COLO668 (cell line): ENCODE results near the gene BHMT.
"Not testable (repeated sequence)": the region's sequence is repeated elsewhere in the genome, so short reads cannot be mapped to it uniquely, and the experiment has no call there.

Experiments
- DNase-seq: peaks from one replicate; lab custom pipeline; 2025; ENCODE audit not compliant: unreplicated experiment; lab: John Stamatoyannopoulos, UW

Gene BHMT

GRCh38 chr5:79111960-79112702, 522 bp downstream of the BHMT start:
- no peak for DNase-seq

- DNase-seq: no peak
These were observed 1.1 kb downstream of the BHMT start for GRCh38 chr5:79112703-79113058.

- DNase-seq: no peak
These were observed 7.9 kb downstream of the BHMT start for GRCh38 chr5:79119486-79119885.

- no peak for DNase-seq
These were observed 8.6 kb downstream of the BHMT start for GRCh38 chr5:79120221-79120620.

- DNase-seq: no peak
These were observed 11.4 kb downstream of the BHMT start for GRCh38 chr5:79122973-79123372.

GRCh38 chr5:79124607-79125006, 13.0 kb downstream of the BHMT start:
- DNase-seq: no peak

- no peak for DNase-seq
These were observed 19.2 kb downstream of the BHMT start for GRCh38 chr5:79130781-79131180.

GRCh38 chr5:79133121-79133656, 21.6 kb downstream of the BHMT start:
- no peak for DNase-seq

- DNase-seq: peak; percentile 35
These were observed 22.2 kb downstream of the BHMT start for GRCh38 chr5:79133657-79134451.

GRCh38 chr5:79135790-79136553, 24.4 kb downstream of the BHMT start:
- DNase-seq: no peak

- DNase-seq: no peak
These were observed 25.0 kb downstream of the BHMT start for GRCh38 chr5:79136618-79137017.

GRCh38 chr5:79140553-79140952, 28.9 kb downstream of the BHMT start:
- DNase-seq: no peak

GRCh38 chr5:79143684-79144379, 32.2 kb downstream of the BHMT start:
- DNase-seq: peak; percentile 3

GRCh38 chr5:79147076-79147475, 35.5 kb downstream of the BHMT start:
- DNase-seq: no peak

- no peak for DNase-seq
These were observed 37.8 kb downstream of the BHMT start for GRCh38 chr5:79149433-79149832.

- no peak for DNase-seq
These were observed 40.5 kb downstream of the BHMT start for GRCh38 chr5:79151942-79152671.

GRCh38 chr5:79157305-79157704, 45.7 kb downstream of the BHMT start:
- DNase-seq: no peak

GRCh38 chr5:79161647-79162046, 50.0 kb downstream of the BHMT start:
- not testable (repeated sequence) for DNase-seq

GRCh38 chr5:79168031-79168430, 56.4 kb downstream of the BHMT start:
- DNase-seq: no peak

- DNase-seq: no peak
These were observed 59.1 kb downstream of the BHMT start for GRCh38 chr5:79170661-79171060.
